SK-N-SH treated with all-trans-retinoic acid at 6 μM for 48 hours (cell line): Measurements from ENCODE around the gene COBL.

Experiments
- ATAC-seq: fragments of 200-7000 bp; cut with Tn5 transposase; 3 replicates; pipeline ENCODE4 v1.9.1; 2020; ENCODE audit warnings: mild to moderate bottlenecking, moderate library complexity
- ARNTL ChIP-seq: fragments of 450-650 bp; formaldehyde crosslinking; IDR thresholded peaks from 2 replicates; pipeline ENCODE4 v1.5.0; 2020; ENCODE audit warnings: low read depth, mild to moderate bottlenecking, moderate library complexity, borderline replicate concordance
- BACH2 ChIP-seq: fragments of 250-450 bp; sonication (Bioruptor Pico); IDR thresholded peaks from 2 replicates; pipeline ENCODE4 v1.9.0; 2021; ENCODE audit warnings: mild to moderate bottlenecking, borderline replicate concordance
- CSDC2 ChIP-seq: fragments of 250-450 bp; sonication (Bioruptor Pico); IDR thresholded peaks from 2 replicates; pipeline ENCODE4 v1.5.0; 2020; ENCODE audit warnings: mild to moderate bottlenecking, moderate library complexity
- CSRNP3 ChIP-seq: fragments of 250-450 bp; sonication (Bioruptor Pico); IDR thresholded peaks from 2 replicates; pipeline ENCODE4 v1.5.1; 2021; ENCODE audit warnings: mild to moderate bottlenecking, moderate library complexity
- ESRRG ChIP-seq: fragments of 250-450 bp; sonication (Bioruptor Pico); IDR thresholded peaks from 2 replicates; pipeline ENCODE4 v1.6.1; 2021; ENCODE audit warnings: mild to moderate bottlenecking
- GLIS3 ChIP-seq: fragments of 250-450 bp; sonication (Bioruptor Pico); IDR thresholded peaks from 2 replicates; pipeline ENCODE4 v1.5.0; 2020; ENCODE audit warnings: mild to moderate bottlenecking, moderate library complexity
- ISL1 ChIP-seq: fragments of 250-450 bp; sonication (Bioruptor Pico); IDR thresholded peaks from 2 replicates; pipeline ENCODE4 v2.1.2; 2022; ENCODE audit warnings: mild to moderate bottlenecking, moderate library complexity
- OSR1 ChIP-seq: fragments of 250-450 bp; sonication (Bioruptor Pico); IDR thresholded peaks from 2 replicates; pipeline ENCODE4 v1.8.0; 2022; ENCODE audit warnings: moderate library complexity, mild to moderate bottlenecking, inconsistent platforms
- PPARA ChIP-seq: fragments of 250-450 bp; sonication (Bioruptor Pico); IDR thresholded peaks from 2 replicates; pipeline ENCODE4 v1.5.0; 2020; ENCODE audit warnings: mild to moderate bottlenecking, borderline replicate concordance
- RARB ChIP-seq: fragments of 250-450 bp; sonication (Bioruptor Pico); IDR thresholded peaks from 2 replicates; pipeline ENCODE4 v1.8.0; 2021; ENCODE audit warnings: mild to moderate bottlenecking, moderate library complexity
- TOX ChIP-seq: fragments of 250-450 bp; sonication (Bioruptor Pico); IDR thresholded peaks from 2 replicates; pipeline ENCODE4 v1.8.0; 2021; ENCODE audit warnings: mild to moderate bottlenecking, moderate library complexity, borderline replicate concordance
- TSHZ2 ChIP-seq: fragments of 250-450 bp; sonication (Bioruptor Pico); IDR thresholded peaks from 2 replicates; pipeline ENCODE4 v1.5.0; 2020; ENCODE audit warnings: mild to moderate bottlenecking, moderate library complexity
- ZC3H10 ChIP-seq: fragments of 250-450 bp; sonication (Bioruptor Pico); IDR thresholded peaks from 2 replicates; pipeline ENCODE4 v1.5.1; 2021; ENCODE audit warnings: mild to moderate bottlenecking, moderate library complexity
- ZFP3 ChIP-seq: fragments of 250-450 bp; sonication (Bioruptor Pico); IDR thresholded peaks from 2 replicates; pipeline ENCODE4 v1.5.0; 2020; ENCODE audit warnings: mild to moderate bottlenecking, moderate library complexity
- ZNF565 ChIP-seq: fragments of 450-650 bp; formaldehyde crosslinking; conservative IDR thresholded peaks from 2 replicates; pipeline ENCODE4 v1.5.0; 2020; ENCODE audit warnings: low read depth, mild to moderate bottlenecking, moderate library complexity
- ZNF70 ChIP-seq: fragments of 450-650 bp; formaldehyde crosslinking; IDR thresholded peaks from 2 replicates; pipeline ENCODE4 v1.5.0; 2020; ENCODE audit warnings: mild to moderate bottlenecking, moderate library complexity
- ZNF8 ChIP-seq: fragments of 450-650 bp; formaldehyde crosslinking; IDR thresholded peaks from 2 replicates; pipeline ENCODE4 v1.5.0; 2020; ENCODE audit warnings: mild to moderate bottlenecking, moderate library complexity
- TF ChIP-seq, protein P1 (sequence below): fragments of 250-450 bp; sonication (Bioruptor Pico); IDR thresholded peaks from 2 replicates; pipeline ENCODE4 v1.8.0; 2021; ENCODE audit warnings: low read depth, mild to moderate bottlenecking, moderate library complexity, borderline replicate concordance

The COBL gene

GRCh38 chr7:51077316-51077986 lies 239.2 kb downstream of the COBL start (continued):
- TF ChIP-seq CSRNP3 (CRISPR knock-in tag) (no peak), TOX (no peak), GLIS3 (CRISPR knock-in tag) (no peak), RARB (CRISPR knock-in tag) (no peak), PPARA (CRISPR knock-in tag) (no peak)
- TF ChIP-seq, all 23 proteins: peak for 0

GRCh38 chr7:51075681-51076580 lies 240.7 kb downstream of the COBL start:
- no peak for TF ChIP-seq BACH2 (CRISPR knock-in tag)
- no peak for TF ChIP-seq ZFP3 (CRISPR knock-in tag)
- TF ChIP-seq CSRNP3 (CRISPR knock-in tag) = no peak
- no peak for TF ChIP-seq ZC3H10 (CRISPR knock-in tag)
- TF ChIP-seq ZNF8 (CRISPR knock-in tag) = no peak
- TF ChIP-seq ZNF70 (CRISPR knock-in tag) = no peak
- no peak for TF ChIP-seq ARNTL (CRISPR knock-in tag)
- TF ChIP-seq, protein P1, sequence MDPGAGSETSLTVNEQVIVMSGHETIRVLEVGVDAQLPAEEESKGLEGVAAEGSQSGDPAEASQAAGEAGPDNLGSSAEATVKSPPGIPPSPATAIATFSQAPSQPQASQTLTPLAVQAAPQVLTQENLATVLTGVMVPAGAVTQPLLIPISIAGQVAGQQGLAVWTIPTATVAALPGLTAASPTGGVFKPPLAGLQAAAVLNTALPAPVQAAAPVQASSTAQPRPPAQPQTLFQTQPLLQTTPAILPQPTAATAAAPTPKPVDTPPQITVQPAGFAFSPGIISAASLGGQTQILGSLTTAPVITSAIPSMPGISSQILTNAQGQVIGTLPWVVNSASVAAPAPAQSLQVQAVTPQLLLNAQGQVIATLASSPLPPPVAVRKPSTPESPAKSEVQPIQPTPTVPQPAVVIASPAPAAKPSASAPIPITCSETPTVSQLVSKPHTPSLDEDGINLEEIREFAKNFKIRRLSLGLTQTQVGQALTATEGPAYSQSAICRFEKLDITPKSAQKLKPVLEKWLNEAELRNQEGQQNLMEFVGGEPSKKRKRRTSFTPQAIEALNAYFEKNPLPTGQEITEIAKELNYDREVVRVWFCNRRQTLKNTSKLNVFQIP (CRISPR knock-in tag) = no peak
- TF ChIP-seq ESRRG (CRISPR knock-in tag) = no peak
- no peak for TF ChIP-seq RARB (CRISPR knock-in tag)
- TF ChIP-seq TSHZ2 (CRISPR knock-in tag) = no peak
- TF ChIP-seq CSDC2 (CRISPR knock-in tag) = no peak
- no peak for TF ChIP-seq ZNF565 (CRISPR knock-in tag)
- TF ChIP-seq GLIS3 (CRISPR knock-in tag) = no peak
- no peak for ATAC-seq

GRCh38 chr7:51073171-51073570 lies 243.4 kb downstream of the COBL start:
- TF ChIP-seq ZNF8 (CRISPR knock-in tag) = no peak
- no peak for ATAC-seq

GRCh38 chr7:51072281-51072680 lies 244.3 kb downstream of the COBL start:
- TF ChIP-seq ISL1 (no peak), ARNTL (CRISPR knock-in tag) (no peak), OSR1 (CRISPR knock-in tag) (no peak), ZC3H10 (CRISPR knock-in tag) (no peak), ZNF565 (CRISPR knock-in tag) (no peak), TOX (no peak), CSDC2 (CRISPR knock-in tag) (no peak), GLIS3 (CRISPR knock-in tag) (no peak), PPARA (CRISPR knock-in tag) (no peak)
- ATAC-seq = no peak
